Measurements from ENCODE around the gene TARBP2.

The TARBP2 gene, protein sequence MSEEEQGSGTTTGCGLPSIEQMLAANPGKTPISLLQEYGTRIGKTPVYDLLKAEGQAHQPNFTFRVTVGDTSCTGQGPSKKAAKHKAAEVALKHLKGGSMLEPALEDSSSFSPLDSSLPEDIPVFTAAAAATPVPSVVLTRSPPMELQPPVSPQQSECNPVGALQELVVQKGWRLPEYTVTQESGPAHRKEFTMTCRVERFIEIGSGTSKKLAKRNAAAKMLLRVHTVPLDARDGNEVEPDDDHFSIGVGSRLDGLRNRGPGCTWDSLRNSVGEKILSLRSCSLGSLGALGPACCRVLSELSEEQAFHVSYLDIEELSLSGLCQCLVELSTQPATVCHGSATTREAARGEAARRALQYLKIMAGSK

DNA sequence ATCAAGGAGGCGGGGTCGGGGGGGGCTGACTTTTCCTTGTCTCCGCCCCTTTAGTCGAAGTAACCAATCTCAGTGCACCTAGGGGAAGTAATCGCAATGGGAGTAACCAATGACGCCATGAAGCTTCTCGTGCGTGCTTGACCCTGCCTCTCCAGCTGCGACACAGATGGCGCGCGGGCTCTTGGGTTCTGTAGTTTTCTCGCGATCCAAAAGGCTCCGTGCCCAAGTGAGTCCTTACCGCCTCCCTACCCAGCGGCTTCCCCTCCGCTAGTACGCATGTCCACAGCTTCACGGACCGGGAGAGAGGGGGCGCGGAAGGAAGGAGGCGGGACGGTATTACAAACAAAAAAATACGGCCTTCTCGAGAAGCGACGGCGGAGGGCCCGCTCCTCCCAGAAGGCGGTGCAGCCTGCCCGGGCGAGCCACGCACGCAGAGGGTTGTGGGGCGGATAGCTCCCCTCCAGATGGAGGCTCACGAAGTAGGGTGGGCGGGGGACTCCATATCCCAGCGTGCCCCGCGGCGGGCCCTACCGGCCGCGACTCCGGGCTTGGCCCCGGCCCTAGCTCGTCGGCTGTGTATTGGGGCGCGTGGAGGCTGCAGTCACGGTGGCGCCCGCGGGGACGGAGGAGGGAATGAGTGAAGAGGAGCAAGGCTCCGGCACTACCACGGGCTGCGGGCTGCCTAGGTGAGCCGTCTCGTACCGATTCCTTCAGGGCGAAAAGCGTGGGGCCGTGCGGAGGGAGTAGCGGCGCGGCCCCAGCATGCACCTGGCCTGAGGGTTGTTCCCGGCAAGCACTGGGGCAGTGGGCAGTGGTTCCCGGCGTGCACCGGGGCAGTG is at the start of gene TARBP2:
TARBP2 (plus strand) TSS at position 508 of the 839 bp plus-strand sequence; CDS start at position 634, 126 bp downstream.
- peak; percentile 98 for DNase-seq

GRCh38 chr12:53451661-53452158 is 49.4 kb upstream of the TARBP2 start, which contains the start of gene PCBP2:
Gene PCBP2, plus strand, starts transcription at chr12:53452102. Its CDS starts 2,699 bp downstream, at chr12:53454801.
- peak; percentile 98 for DNase-seq

DNA sequence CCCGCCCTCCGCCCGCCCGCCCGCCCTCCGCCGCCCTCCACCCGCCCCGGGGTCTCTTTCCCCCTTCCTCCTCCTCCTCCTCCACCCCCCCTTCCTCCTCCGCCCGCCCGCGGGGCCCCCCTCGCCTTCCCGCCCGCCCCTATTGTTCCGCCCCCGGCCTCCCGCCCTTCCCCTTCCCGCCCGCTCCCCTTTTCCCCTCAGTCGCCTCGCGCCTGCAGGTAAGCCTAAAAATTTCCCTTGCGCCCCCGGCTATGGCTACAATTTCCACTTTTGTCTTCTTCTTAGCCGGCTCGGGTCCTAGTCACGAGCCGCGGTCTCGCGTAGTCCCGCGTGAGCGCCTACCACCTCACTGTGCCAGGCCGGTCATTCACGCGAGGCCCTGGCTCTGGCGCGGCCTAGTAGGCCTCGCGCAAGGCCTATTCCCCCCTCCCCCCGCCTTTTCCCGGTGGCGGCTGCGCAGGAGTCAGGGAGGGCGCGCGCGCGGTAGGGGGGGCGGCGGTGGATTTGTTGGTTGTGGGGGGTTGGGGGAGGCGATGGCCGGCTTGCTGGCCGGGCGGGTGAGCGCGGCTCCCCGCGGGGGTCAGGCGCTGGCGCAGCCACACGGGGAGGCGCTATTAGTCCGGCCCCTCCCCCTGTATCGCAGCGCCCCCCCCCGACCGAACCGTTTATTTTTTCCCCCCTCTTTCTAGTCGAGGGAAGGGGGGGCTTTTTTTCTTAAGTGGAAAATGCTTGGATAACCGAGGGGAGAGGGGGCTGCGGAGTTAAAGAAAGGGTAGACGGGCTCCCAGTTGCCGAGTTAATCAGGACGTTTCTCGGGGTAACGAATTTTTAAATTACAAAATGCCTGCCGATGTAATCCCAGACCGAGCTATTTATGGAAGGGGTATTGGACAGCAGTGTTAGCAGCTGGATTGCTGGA is 48.7 kb upstream of the TARBP2 start:
- DNase-seq = peak; percentile 76

- DNase-seq = no peak
These were observed 47.0 kb upstream of the TARBP2 start for GRCh38 chr12:53453953-53454640.

GRCh38 chr12:53454707-53455106 is 46.4 kb upstream of the TARBP2 start:
- DNase-seq = no peak

- DNase-seq = no peak
These were observed 44.3 kb upstream of the TARBP2 start for GRCh38 chr12:53456654-53457366.

DNA sequence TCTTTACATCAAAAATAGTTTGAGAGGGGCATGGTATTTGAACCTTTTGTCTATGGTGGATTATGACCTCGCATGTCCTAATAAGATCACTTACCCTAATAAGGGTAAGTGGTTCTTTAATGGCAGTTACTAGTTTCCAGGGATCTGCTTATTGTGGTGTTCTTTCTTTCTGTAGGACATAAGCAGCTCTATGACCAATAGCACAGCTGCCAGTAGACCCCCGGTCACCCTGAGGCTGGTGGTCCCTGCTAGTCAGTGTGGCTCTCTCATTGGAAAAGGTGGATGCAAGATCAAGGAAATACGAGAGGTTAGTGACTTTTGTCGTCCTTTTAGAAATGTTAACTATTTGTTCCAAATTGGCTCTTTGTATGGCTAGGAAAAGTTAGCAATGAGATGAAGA is 42.0 kb upstream of the TARBP2 start:
- DNase-seq = no peak

DNA sequence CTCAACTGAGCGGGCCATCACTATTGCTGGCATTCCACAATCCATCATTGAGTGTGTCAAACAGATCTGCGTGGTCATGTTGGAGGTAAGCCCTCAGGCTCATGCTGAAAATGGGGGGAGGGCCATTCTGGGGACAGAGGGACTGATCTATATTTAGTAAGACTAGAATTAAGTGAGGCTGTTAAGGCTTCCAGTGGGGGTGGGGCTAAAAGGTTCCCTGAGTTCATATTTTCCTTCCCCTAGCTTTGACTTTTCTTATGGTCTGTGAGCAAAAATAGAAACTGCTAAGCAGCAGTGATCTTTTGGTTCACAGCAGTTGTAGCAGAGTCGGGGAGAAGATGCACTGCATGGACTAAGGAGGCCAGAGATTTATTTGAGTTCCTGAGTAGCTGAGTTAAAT is 40.0 kb upstream of the TARBP2 start:
- no peak for DNase-seq

DNA sequence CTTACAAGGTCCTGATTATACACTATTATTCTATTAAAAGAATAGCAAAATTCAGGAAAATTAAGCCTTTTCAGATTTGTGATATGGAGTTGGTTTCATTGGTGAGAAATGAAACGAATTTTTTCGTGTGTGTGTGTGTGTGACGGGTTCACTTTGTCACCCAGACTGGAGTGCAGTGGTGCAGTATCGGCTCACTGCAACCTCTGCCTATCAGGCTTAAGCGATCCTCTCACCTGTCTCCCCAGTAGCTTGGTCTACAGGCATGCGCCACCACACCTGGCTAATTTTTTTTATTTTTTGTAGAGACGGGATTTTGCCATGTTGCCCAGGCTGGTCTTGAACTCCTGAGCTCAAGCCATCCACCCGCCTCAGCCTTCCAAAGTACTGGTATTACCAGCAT is 39.5 kb upstream of the TARBP2 start:
- no peak for DNase-seq

GRCh38 chr12:53462935-53463334 is 38.1 kb upstream of the TARBP2 start:
- DNase-seq = no peak

GRCh38 chr12:53463802-53464560 is 37.1 kb upstream of the TARBP2 start:
- no peak for DNase-seq

DNA sequence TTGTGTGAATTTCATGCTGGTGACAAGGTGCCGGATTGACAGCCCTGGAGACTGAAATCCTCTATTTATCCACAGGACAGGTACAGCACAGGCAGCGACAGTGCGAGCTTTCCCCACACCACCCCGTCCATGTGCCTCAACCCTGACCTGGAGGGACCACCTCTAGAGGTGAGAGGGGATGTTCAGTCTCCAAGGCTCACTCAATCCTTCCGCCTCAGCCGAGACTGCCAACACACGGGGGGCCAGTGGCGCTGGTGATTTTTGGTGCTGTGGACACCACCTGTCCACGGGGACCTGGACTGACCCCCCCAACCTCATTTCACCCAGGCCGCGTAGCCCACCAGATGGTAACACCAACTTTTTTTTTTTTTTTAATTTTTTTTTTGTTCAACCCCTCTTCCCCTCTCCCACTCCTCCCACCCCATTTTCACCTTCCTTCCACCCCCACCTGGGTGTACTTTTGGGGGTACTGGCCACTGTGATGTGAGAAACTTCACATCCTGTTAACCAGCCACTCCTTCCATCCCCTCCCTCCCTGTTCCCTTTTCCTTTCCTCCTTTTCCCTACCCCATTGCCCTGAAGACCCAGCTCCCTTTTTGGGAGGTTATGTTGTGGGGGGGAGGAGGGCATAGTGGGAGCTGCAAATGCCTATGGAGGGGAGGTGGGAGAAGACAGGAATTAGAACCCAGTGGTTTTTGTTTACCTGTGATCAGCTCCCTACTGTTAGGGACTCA is 36.2 kb upstream of the TARBP2 start:
- no peak for DNase-seq

DNA sequence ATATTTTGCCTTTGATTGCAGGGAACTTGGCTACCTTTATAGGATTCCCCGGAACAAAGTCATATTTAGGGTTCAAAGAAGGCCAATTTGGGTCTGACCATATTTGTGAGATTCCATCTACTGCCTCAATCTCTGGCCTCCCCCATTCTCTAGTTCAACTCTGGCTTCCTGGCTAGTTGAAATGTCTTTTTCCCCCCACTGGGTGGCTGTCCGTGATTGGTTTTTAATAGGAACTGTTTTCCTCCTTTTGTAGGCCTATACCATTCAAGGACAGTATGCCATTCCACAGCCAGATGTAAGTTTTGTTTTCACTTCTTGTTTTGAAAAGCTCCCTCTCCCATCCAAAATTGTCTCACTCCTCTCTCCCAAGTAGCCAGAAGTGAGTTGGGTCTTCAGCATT is 35.4 kb upstream of the TARBP2 start:
- no peak for DNase-seq

DNA sequence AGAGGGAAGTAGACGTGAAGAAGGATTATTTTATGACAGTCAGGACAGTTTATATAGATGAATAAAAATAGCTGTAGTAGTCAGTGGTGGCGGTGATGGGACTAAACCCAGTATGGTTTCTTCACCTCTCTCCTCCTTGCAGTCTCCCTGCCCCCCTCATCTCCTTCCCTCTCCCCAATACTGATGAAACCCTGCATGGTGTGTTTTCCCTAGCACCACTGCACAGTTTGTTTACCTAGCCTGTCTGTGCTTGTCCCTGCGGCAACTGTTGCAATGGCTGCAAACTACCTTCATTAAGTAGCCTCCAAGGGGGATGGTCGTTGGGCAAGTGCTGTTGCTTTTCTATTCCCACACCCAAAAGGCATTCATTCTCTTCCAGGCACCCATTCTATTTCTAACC is 34.4 kb upstream of the TARBP2 start:
- DNase-seq = no peak

- no peak for DNase-seq
These were observed 34.0 kb upstream of the TARBP2 start for GRCh38 chr12:53467082-53467481.

DNA sequence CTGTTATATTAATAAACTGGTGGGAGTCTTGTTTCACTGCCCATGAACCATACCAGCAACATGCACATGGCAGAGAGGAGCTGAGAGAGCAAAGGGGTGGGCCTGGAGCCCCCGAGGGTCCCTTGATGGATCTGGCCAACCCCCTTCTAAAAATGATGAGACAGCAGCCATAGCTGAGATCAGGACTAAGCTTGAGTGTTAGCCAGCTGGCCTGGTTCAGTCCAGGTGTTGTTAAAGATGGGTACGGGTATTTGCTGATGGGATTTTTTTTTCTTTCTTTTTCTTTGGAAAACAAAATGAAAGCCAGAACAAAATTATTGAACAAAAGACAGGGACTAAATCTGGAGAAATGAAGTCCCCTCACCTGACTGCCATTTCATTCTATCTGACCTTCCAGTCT is 33.2 kb upstream of the TARBP2 start:
- no peak for DNase-seq

DNA sequence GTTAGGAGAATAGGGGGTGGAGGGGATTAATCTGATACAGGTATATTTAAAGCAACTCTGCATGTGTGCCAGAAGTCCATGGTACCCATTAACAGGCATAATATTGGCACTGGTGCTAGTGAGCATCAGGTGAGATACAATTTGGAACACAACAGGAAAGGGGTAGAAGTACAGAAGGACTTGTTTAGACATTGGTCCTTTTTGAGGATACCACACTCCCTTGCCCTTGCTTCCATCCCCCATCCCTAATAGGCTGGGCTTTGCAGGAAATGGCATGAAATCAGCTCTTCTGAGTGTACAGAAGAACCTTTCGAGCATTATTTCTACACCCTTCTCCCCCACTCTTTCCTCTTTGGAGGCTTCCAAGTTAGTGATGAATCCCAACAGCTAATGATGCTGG is 32.8 kb upstream of the TARBP2 start:
- no peak for DNase-seq

DNA sequence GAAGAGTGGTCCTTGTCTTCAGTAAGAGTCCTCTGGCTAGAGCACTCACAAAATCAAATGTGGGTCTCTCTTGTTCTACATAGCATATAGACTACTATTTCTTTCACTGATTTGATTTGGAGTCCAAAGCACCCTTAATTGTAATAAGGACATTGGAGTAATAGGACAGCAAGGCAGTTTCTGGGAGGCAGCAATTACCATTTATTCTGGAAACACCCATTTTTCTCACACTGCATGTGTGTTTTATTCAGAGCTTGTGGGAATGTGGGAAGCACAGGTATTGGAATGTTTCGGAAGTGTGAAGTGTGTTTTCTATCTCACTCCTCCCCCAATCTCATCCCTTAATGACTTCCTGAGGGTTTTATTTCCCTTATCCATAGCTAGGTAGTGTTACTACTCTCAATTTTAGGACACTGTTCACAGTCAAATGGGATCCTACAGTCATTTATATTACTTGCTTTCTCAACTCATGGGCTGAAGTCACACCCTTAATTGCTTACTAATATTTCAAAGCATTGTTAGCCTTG is 29.0 kb upstream of the TARBP2 start:
- no peak for DNase-seq

DNA sequence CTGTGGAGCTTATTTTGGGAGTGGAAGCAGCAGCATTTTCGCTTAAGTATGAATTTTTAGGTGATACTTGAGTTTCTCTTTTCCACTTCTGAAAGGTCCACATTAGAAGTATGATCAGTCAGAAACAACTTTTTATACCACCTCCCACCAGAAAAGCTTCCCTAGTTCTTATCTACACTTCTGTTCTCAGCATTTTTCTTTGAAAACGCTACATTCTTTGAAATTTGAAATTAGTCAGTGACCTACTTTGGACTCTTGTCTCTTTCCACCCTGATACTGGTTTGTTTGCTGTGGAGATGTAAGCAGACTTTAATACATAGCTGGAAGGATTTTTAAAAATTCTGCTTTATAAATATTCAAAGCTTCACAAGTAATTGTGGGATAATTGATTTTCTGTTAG is 27.0 kb upstream of the TARBP2 start:
- no peak for DNase-seq

DNA sequence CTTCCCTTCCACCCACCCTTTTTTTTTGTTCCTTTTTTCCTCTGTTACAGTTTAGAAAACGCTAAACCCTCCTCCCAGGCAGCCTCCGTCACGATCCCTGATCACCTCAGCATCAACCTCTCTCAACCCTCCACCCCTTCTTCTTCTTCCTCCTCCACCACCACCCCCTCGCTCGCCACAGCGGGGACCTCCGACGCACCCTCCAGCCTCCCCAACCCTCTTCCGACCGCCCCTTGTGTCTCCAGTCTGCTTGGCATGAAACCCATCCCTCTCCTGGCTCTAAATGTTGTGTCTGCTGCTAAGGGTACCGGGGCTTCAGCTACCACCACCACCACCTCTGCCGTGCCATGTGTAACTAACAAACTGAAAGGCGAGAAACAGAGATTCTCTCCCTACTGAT is 26.3 kb upstream of the TARBP2 start:
- DNase-seq = no peak

Measured in activated CD4-positive, alpha-beta T cell treated with anti-CD3 and anti-CD28 coated beads for 48 hours (primary cell).